Activated T-helper 1 cell treated with anti-CD3 and anti-CD28 coated beads, Interleukin-12 subunit alpha, Interleukin-12 subunit beta, Interleukin-2, Interleukin-4 antibody, amounts not matched to agents 30 ng/mL and 10 ng/mL and 1 ng/mL, durations not matched to agents 14 hours and 24 hours and 36 hours (primary cell): ENCODE results near the gene RASA3. TPM values are rescaled to one million over a fixed set of nuclear protein-coding genes. Genes with fewer than 3 reads are reported as not detected.
"Not testable (repeated sequence)": the region's sequence is repeated elsewhere in the genome, so short reads cannot be mapped to it uniquely, and the experiment has no call there.

Experiments
- DNase-seq: peaks from one replicate; pipeline ENCODE4 v3.0.0; 2021; ENCODE audit warnings: low spot score
- H3K27ac Mint-ChIP-seq: one replicate; pipeline ENCODE4 v1.8.0; 2021; ENCODE audit warnings: mild to moderate bottlenecking, mixed read lengths
- H3K27me3 Mint-ChIP-seq: one replicate; pipeline ENCODE4 v1.8.0; 2022; ENCODE audit warnings: mild to moderate bottlenecking, moderate library complexity, mixed read lengths; ENCODE audit not compliant: insufficient read depth
- H3K36me3 Mint-ChIP-seq: one replicate; pipeline ENCODE4 v1.8.0; 2021; ENCODE audit warnings: low read depth, mixed read lengths
- H3K4me1 Mint-ChIP-seq: one replicate; pipeline ENCODE4 v1.8.0; 2021; ENCODE audit warnings: low read depth, mixed read lengths
- H3K4me3 Mint-ChIP-seq: one replicate; pipeline ENCODE4 v1.8.0; 2021; ENCODE audit warnings: mild to moderate bottlenecking, moderate library complexity, mixed read lengths
- H3K9me3 Mint-ChIP-seq: one replicate; pipeline ENCODE4 v1.8.0; 2021; ENCODE audit warnings: mixed read lengths
- intact Hi-C: fragments of 100-400 bp; cut with micrococcal nuclease; formaldehyde crosslinking; loops from one replicate; pipeline ENCODE4 v1.15.1; 2024
- total RNA-seq: library from RNA; stranded (reverse); gene quantifications from 2 replicates; pipeline ENCODE4 v1.2.3, GENCODE V29; 2022

Gene RASA3
- total RNA-seq, 1 donor from 2014 or later = 23.5 TPM

GRCh38 chr13:114133126-114133525 is 703 bp upstream of the RASA3 start:
- intact Hi-C loops, H3K27me3 Mint-ChIP-seq, DNase-seq, H3K9me3 Mint-ChIP-seq, H3K4me3 Mint-ChIP-seq, H3K27ac Mint-ChIP-seq: not testable (repeated sequence)
- Mint-ChIP-seq H3K4me1 (peaks cover 49% of the 10 kb centered on the region), H3K36me3 (peaks cover 13% of the 10 kb centered on the region)

- DNase-seq = no peak
- Mint-ChIP-seq H3K9me3 (no peaks in the 10 kb centered on the region), H3K4me1 (peaks cover 62% of the 10 kb centered on the region), H3K36me3 (peaks cover 26% of the 10 kb centered on the region), H3K27ac (peak overlapping the region; percentile 88), H3K4me3 (peak overlapping the region; percentile 98), H3K27me3 (peaks cover 7% of the 10 kb centered on the region)
- intact Hi-C loops = loop anchor here (1.0 kb wide), 1 partner anchor 8 kb away; no protein-coding TSS in a partner anchor
These were observed 622 bp downstream of the RASA3 start for GRCh38 chr13:114131583-114132418.

GRCh38 chr13:114130837-114131582 is 1.4 kb downstream of the RASA3 start:
- Mint-ChIP-seq H3K27ac (peak overlapping the region; percentile 88), H3K27me3 (peaks cover 2% of the 10 kb centered on the region), H3K4me1 (peaks cover 70% of the 10 kb centered on the region), H3K9me3 (peaks cover 4% of the 10 kb centered on the region), H3K4me3 (peak overlapping the region; percentile 98), H3K36me3 (peaks cover 31% of the 10 kb centered on the region)
- intact Hi-C loops = loop anchor here (1.0 kb wide), 1 partner anchor 9 kb away; no protein-coding TSS in a partner anchor
- DNase-seq = peak; percentile 63

GRCh38 chr13:114130131-114130836 is 2.1 kb downstream of the RASA3 start:
- DNase-seq = no peak
- Mint-ChIP-seq H3K27ac (peak overlapping the region; percentile 88), H3K9me3 (peaks cover 4% of the 10 kb centered on the region), H3K27me3 (peaks cover 2% of the 10 kb centered on the region), H3K4me3 (peak overlapping the region; percentile 98), H3K4me1 (peaks cover 71% of the 10 kb centered on the region), H3K36me3 (peaks cover 32% of the 10 kb centered on the region)
- intact Hi-C loops = no loop called here

- peaks cover 2% of the 10 kb centered on the region for H3K27me3 Mint-ChIP-seq
- peaks cover 7% of the 10 kb centered on the region for H3K9me3 Mint-ChIP-seq
- no peak for DNase-seq
- H3K4me3 Mint-ChIP-seq = peak overlapping the region; percentile 98
- H3K4me1 Mint-ChIP-seq = peaks cover 71% of the 10 kb centered on the region
- H3K36me3 Mint-ChIP-seq = peaks cover 38% of the 10 kb centered on the region
- intact Hi-C loops = loop anchor here (1.0 to 5.0 kb wide), 7 partner anchors 14 to 312 kb away; partner anchors contain the start of gene CDC16
- peak overlapping the region; percentile 88 for H3K27ac Mint-ChIP-seq
These were observed 2.8 kb downstream of the RASA3 start for GRCh38 chr13:114129649-114130062.

- H3K27me3 Mint-ChIP-seq = peaks cover 2% of the 10 kb centered on the region
- intact Hi-C loops = loop anchor here (1.0 to 5.0 kb wide), 7 partner anchors 14 to 312 kb away; partner anchors contain the start of gene CDC16
- DNase-seq = peak; percentile 84
- peaks cover 7% of the 10 kb centered on the region for H3K9me3 Mint-ChIP-seq
- H3K27ac Mint-ChIP-seq = peak overlapping the region; percentile 88
- peaks cover 40% of the 10 kb centered on the region for H3K36me3 Mint-ChIP-seq
- peaks cover 68% of the 10 kb centered on the region for H3K4me1 Mint-ChIP-seq
- peak overlapping the region; percentile 98 for H3K4me3 Mint-ChIP-seq
These were observed 3.5 kb downstream of the RASA3 start for GRCh38 chr13:114128624-114129522.

GRCh38 chr13:114128348-114128623 is 4.1 kb downstream of the RASA3 start:
- peaks cover 40% of the 10 kb centered on the region for H3K36me3 Mint-ChIP-seq
- H3K27me3 Mint-ChIP-seq = peaks cover 2% of the 10 kb centered on the region
- peak overlapping the region; percentile 79 for H3K27ac Mint-ChIP-seq
- H3K4me1 Mint-ChIP-seq = peaks cover 66% of the 10 kb centered on the region
- no peak for DNase-seq
- peaks cover 7% of the 10 kb centered on the region for H3K9me3 Mint-ChIP-seq
- intact Hi-C loops = loop anchor here (2.0 to 5.0 kb wide), 4 partner anchors 17 to 311 kb away; partner anchors contain the start of gene CDC16
- peak overlapping the region; percentile 98 for H3K4me3 Mint-ChIP-seq

- peaks cover 70% of the 10 kb centered on the region for H3K4me1 Mint-ChIP-seq
- H3K36me3 Mint-ChIP-seq = peaks cover 42% of the 10 kb centered on the region
- peaks cover 2% of the 10 kb centered on the region for H3K27me3 Mint-ChIP-seq
- intact Hi-C loops = loop anchor here (2.0 to 5.0 kb wide), 4 partner anchors 17 to 310 kb away; partner anchors contain the start of gene CDC16
- no peak for DNase-seq
- H3K27ac Mint-ChIP-seq = peak overlapping the region; percentile 85
- H3K4me3 Mint-ChIP-seq = peak overlapping the region; percentile 98
- peaks cover 7% of the 10 kb centered on the region for H3K9me3 Mint-ChIP-seq
These were observed 4.7 kb downstream of the RASA3 start for GRCh38 chr13:114127473-114128347.

- Mint-ChIP-seq H3K9me3 (peaks cover 7% of the 10 kb centered on the region), H3K36me3 (peaks cover 42% of the 10 kb centered on the region), H3K27ac (peak overlapping the region; percentile 85), H3K4me1 (peaks cover 70% of the 10 kb centered on the region), H3K4me3 (peak overlapping the region; percentile 98), H3K27me3 (peaks cover 2% of the 10 kb centered on the region)
- DNase-seq = no peak
- intact Hi-C loops = loop anchor here (5.0 kb wide), 1 partner anchor 310 kb away; no protein-coding TSS in a partner anchor
These were observed 5.5 kb downstream of the RASA3 start for GRCh38 chr13:114126789-114127472.

- Mint-ChIP-seq H3K4me3 (peak overlapping the region; percentile 98), H3K4me1 (peaks cover 67% of the 10 kb centered on the region), H3K27ac (peak overlapping the region; percentile 85), H3K36me3 (peaks cover 39% of the 10 kb centered on the region)
- not testable (repeated sequence) for H3K9me3 Mint-ChIP-seq, H3K27me3 Mint-ChIP-seq, DNase-seq
- intact Hi-C loops = loop anchor here (5.0 kb wide), 1 partner anchor 309 kb away; no protein-coding TSS in a partner anchor
These were observed 6.3 kb downstream of the RASA3 start for GRCh38 chr13:114126086-114126485.
